GM12874 (cell line): ENCODE results near the gene IGF2.

Experiments used
- CTCF ChIP-seq: IDR thresholded peaks from 2 replicates; pipeline ENCODE4 v1.5.1; 2011; ENCODE audit warnings: low read depth, mild to moderate bottlenecking, control low read depth, low read length, moderate library complexity; ENCODE audit not compliant: insufficient read depth

IGF2 gene

GRCh38 chr11:2132874-2133240 is 6.3 kb downstream of the IGF2 start:
- no peak for TF ChIP-seq CTCF

- TF ChIP-seq CTCF = no peak
These were observed 6.9 kb downstream of the IGF2 start for GRCh38 chr11:2132246-2132645.

DNA sequence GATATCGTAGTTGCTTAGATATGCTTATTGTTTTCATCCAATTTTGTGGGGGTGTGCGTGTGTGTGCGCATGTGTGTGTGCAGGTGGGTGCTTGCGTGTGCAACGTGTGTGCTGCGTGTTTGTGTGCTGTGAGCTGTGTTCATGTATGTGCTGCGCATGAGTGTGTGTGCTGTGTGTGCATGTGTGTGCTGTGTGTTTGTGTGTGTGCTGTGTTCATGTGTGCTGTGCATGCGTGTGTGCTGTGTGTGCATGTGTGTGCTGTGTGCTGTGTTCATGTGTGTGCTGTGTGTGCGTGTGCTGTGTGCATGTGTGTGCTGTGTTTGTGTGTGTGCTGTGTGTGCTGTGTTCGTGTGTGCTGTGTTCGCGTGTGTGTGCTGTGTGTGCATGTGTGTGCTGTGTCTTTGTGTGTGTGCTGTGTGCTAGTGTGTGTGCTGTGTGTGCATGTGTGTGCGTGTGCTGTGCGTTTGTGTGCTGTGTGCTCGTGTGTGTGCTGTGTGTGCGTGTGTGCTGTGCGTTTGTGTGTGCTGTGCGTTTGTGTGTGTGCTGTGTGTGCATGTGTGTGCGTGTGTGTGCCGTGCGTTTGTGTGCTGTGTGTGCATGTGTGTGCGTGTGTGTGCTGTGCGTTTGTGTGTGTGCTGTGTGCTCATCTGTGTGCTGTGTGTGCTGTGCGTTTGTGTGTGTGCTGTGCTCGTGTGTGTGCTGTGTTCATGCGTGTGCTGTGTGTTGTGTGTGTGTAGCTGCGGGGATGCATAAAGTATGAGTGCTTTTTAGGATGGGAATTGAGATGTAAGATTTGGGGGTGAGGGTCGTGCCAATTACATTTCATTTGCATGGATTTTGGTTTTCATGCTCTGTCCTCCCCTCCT is 7.6 kb downstream of the IGF2 start:
- TF ChIP-seq CTCF = no peak

DNA sequence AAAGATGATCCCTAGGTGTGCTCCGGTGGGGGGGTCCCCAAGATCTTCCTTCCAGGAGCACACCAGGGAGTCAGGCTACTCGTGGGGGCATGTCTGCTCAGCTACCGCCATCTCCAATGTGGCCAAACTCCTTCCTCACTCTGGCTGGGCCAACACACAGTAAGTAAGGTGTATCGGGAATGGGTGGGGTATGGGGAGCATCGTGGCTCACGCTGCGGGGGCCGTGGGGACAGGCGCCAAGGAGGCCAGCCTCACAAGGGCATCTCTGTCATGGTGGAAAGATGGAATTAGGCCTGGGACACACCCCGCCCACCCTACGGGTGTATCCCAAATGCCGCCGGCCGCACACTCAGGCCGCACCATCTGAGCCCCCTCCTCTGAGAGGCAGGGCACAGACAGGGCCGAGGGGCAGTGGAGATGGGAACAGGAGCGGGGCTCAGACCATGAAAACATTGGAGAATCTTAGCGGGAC is 8.3 kb downstream of the IGF2 start:
- TF ChIP-seq CTCF = no peak

DNA sequence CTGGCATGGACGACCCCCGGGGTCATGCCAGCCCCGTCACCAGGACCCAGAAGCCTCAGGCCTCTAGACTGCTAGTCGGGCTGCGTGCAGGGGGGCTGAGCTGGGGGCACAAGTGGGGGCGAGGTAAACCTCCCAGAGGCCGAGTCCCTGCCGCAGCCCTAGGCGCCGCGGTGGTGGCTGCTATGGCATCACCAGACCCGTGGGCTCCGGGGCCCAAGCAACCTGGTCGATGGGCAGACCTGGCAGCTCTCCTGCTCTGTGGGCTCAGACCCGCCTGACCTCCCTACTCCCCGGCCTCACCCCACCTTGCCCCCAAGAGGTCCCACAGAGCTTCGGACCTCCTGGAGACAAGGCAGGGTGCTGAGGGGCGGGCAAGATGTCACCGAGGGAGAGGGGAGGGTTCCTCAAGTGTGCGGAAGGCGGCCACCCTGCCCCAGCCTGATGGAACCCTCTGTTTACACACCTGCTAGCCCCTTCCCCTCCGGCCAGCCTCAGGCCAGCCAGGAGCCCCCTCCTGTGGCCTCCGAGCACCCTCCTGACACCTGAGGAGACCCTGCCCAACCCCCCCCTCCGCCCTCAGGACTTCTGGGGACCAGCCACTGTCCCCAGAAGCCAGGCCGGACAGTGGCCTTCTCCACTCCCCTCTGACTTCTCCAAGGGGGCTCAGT is 9.4 kb downstream of the IGF2 start:
- TF ChIP-seq CTCF = no peak

DNA sequence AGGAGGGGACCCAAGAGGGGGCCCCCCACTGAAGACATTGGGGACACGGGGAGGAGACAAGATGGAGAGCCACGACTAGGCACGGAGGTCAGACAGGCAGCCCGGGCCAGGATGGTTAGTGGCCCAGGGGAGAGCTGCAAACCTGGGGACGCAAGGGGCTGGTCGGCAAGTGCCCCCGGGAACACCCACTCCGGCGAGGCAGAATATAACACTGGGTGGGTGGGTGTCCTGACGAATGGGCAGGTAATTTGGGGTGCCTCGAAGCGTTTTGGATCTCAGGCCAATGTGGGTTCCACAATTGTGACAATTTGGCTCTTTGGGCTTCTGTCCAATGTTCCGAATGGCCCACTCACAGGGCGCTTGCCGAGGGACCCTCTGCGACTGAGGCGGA is 9.9 kb downstream of the IGF2 start:
- no peak for TF ChIP-seq CTCF

GRCh38 chr11:2128511-2129307 is 10.5 kb downstream of the IGF2 start:
- no peak for TF ChIP-seq CTCF
